ENCODE results near the gene FGFR3. TPM values are rescaled to one million over a fixed set of nuclear protein-coding genes. Genes with fewer than 3 reads are reported as not detected.

The FGFR3 gene
- total and polyA plus RNA-seq, 9 of the 15 experiments (the other 6 are each of a cell fraction or from before 2014, with no cell fraction given): 1.2 to 60.4 (median 12.7) TPM

DNA sequence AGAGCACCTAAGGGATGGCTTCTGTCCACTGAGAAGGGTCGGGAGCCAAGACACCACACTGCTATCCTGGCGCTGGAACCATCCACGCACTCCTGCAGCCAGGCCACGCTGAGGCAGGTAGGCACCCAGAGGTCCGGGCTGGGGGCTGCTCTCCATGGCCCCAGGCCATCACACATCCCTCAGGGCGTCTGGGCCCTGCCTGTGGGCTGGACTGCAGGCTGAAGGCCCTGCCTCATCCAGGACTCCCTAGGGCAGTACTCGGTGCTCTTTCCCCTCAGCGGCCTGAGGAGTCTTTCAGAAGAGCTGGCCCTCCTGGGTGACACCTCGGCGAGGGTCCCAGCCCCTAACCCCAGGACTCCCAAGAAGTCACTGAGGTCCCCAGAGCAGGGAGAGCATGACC, 17.7 kb downstream of the FGFR3 start:
- ChIA-PET POLR2A (no interaction called here), CTCF (ENCODE audit: low intra/inter-chr PET ratio) (interaction anchor here (0.7 to 3.8 kb wide), 2 partner anchors 47 to 63 kb away, joined by 4 to 94 read pairs; no protein-coding TSS in a partner anchor)
- FAIRE-seq (no peak), ATAC-seq (no peak; the same call in 2 of the 3 replicates), DNase-seq (ENCODE audit: extremely low read depth in 1 of 4, low spot score in 3 of 4) (no peak)
- in situ Hi-C loops (cut with MboI) (loop anchor here (5.0 kb wide), 1 partner anchor 68 kb away; no protein-coding TSS in a partner anchor), intact Hi-C loops (cut with micrococcal nuclease) (loop anchor here (1.0 to 5.0 kb wide), 4 partner anchors 47 to 102 kb away; no protein-coding TSS in a partner anchor)
- H3K4me2 ChIP-seq (ENCODE audit: insufficient read depth, low read length): no peak overlapping the region
- H3K79me2 ChIP-seq (ENCODE audit: control insufficient read depth, insufficient read depth, low read length): no peaks in the 10 kb centered on the region
- no peaks in the 10 kb centered on the region for H3K27me3 ChIP-seq (ENCODE audit: control insufficient read depth in 2 of 2, insufficient read depth in 2 of 2, low read length in 2 of 2)
- H3K9me3 ChIP-seq (replicated peaks; ENCODE audit: control insufficient read depth, insufficient read depth, low read depth, low read length): no peaks in the 10 kb centered on the region
- 84% methylated on average over 7 of the region's 10 CpGs for WGBS (ENCODE audit: insufficient coverage, low coverage, missing lambda C conversion rate)
- H3K27ac ChIP-seq (ENCODE audit: extremely low read depth, low read depth, low read length): no peak overlapping the region
- BruUV-seq (replicated peaks): no TSS peak
- H3K4me3 ChIP-seq: no peak overlapping the region
- H3K4me1 ChIP-seq (replicated peaks in 1 of 2; ENCODE audit: control insufficient read depth in 2 of 2, insufficient read depth in 2 of 2, low read length in 2 of 2): peaks cover 0 to 39% of the 10 kb centered on the region in 2 experiments; a peak in 2 of 5 replicates
- H3K36me3 ChIP-seq (ENCODE audit: control insufficient read depth, insufficient read depth, low read length): peaks cover 57% of the 10 kb centered on the region; the same call in 2 of the 3 replicates
- H4K20me1 ChIP-seq (replicated peaks; ENCODE audit: control insufficient read depth, insufficient read depth, low read length): no peaks in the 10 kb centered on the region; the same call in 1 of the 2 replicates
- H3K9me1 ChIP-seq (ENCODE audit: control insufficient read depth, insufficient read depth, low read length): peaks cover 3% of the 10 kb centered on the region
- peak overlapping the region in 1 of 2 experiments; percentile 68; a peak in 2 of 4 replicates for H3K9ac ChIP-seq (ENCODE audit: insufficient read depth in 1 of 2, low read depth in 2 of 2, low read length in 2 of 2)
- H2AFZ ChIP-seq (ENCODE audit: low read depth, low read length): no peak overlapping the region
- TF ChIP-seq GATAD2B (IDR thresholded peaks at IDR 0.05; ENCODE audit: borderline replicate concordance): no peak
- TF ChIP-seq, protein P1, sequence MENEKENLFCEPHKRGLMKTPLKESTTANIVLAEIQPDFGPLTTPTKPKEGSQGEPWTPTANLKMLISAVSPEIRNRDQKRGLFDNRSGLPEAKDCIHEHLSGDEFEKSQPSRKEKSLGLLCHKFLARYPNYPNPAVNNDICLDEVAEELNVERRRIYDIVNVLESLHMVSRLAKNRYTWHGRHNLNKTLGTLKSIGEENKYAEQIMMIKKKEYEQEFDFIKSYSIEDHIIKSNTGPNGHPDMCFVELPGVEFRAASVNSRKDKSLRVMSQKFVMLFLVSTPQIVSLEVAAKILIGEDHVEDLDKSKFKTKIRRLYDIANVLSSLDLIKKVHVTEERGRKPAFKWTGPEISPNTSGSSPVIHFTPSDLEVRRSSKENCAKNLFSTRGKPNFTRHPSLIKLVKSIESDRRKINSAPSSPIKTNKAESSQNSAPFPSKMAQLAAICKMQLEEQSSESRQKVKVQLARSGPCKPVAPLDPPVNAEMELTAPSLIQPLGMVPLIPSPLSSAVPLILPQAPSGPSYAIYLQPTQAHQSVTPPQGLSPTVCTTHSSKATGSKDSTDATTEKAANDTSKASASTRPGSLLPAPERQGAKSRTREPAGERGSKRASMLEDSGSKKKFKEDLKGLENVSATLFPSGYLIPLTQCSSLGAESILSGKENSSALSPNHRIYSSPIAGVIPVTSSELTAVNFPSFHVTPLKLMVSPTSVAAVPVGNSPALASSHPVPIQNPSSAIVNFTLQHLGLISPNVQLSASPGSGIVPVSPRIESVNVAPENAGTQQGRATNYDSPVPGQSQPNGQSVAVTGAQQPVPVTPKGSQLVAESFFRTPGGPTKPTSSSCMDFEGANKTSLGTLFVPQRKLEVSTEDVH (IDR thresholded peaks at IDR 0.05; ENCODE audit: low read depth, partially characterized antibody): no peak
- TF ChIP-seq, protein P2, sequence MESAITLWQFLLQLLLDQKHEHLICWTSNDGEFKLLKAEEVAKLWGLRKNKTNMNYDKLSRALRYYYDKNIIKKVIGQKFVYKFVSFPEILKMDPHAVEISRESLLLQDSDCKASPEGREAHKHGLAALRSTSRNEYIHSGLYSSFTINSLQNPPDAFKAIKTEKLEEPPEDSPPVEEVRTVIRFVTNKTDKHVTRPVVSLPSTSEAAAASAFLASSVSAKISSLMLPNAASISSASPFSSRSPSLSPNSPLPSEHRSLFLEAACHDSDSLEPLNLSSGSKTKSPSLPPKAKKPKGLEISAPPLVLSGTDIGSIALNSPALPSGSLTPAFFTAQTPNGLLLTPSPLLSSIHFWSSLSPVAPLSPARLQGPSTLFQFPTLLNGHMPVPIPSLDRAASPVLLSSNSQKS (CRISPR knock-in tag; IDR thresholded peaks at IDR 0.05): no peak
- TF ChIP-seq, protein P3, sequence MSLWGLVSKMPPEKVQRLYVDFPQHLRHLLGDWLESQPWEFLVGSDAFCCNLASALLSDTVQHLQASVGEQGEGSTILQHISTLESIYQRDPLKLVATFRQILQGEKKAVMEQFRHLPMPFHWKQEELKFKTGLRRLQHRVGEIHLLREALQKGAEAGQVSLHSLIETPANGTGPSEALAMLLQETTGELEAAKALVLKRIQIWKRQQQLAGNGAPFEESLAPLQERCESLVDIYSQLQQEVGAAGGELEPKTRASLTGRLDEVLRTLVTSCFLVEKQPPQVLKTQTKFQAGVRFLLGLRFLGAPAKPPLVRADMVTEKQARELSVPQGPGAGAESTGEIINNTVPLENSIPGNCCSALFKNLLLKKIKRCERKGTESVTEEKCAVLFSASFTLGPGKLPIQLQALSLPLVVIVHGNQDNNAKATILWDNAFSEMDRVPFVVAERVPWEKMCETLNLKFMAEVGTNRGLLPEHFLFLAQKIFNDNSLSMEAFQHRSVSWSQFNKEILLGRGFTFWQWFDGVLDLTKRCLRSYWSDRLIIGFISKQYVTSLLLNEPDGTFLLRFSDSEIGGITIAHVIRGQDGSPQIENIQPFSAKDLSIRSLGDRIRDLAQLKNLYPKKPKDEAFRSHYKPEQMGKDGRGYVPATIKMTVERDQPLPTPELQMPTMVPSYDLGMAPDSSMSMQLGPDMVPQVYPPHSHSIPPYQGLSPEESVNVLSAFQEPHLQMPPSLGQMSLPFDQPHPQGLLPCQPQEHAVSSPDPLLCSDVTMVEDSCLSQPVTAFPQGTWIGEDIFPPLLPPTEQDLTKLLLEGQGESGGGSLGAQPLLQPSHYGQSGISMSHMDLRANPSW (CRISPR knock-in tag; IDR thresholded peaks at IDR 0.05): no peak
- TF ChIP-seq, protein P4, sequence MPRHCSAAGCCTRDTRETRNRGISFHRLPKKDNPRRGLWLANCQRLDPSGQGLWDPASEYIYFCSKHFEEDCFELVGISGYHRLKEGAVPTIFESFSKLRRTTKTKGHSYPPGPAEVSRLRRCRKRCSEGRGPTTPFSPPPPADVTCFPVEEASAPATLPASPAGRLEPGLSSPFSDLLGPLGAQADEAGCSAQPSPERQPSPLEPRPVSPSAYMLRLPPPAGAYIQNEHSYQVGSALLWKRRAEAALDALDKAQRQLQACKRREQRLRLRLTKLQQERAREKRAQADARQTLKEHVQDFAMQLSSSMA (CRISPR knock-in tag; IDR thresholded peaks at IDR 0.05): no peak
